OCI-LY3 (cell line): ENCODE data around the gene WNT2.

Experiments used
- EZH2phosphoT487 ChIP-seq: fragments of 200-600 bp; shearing (Covaris generic); IDR thresholded peaks from 2 replicates; pipeline ENCODE4 v1.6.1; 2018; ENCODE audit warnings: antibody characterized with exemption, mixed run types, low read depth
- TF ChIP-seq, protein P1 (sequence below): fragments of 200-600, 300-600 bp; sonication (generic); IDR thresholded peaks from 2 replicates; pipeline ENCODE4 v1.5.1; 2014; ENCODE audit warnings: antibody characterized with exemption, low read length, low read depth

DNA sequence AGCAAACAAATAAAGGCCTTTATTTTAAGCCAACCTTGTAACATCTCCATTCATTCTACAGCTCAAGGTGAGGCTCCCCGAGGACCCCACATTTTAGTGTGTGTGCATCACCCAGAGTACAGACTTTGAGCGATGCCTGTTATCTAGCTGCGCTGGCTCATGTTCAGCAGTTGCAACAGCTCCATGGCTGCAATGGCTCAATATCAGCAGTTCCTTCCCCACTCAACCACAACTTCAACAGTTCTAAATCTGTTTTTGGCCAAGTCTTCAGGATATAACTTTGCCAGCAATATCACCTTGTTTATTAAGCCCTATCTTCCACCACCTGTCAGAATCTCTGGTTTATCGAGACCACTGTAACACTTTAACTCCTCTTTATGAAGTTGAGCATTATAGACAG lies 95.8 kb downstream of the WNT2 start:
- TF ChIP-seq, protein P1, sequence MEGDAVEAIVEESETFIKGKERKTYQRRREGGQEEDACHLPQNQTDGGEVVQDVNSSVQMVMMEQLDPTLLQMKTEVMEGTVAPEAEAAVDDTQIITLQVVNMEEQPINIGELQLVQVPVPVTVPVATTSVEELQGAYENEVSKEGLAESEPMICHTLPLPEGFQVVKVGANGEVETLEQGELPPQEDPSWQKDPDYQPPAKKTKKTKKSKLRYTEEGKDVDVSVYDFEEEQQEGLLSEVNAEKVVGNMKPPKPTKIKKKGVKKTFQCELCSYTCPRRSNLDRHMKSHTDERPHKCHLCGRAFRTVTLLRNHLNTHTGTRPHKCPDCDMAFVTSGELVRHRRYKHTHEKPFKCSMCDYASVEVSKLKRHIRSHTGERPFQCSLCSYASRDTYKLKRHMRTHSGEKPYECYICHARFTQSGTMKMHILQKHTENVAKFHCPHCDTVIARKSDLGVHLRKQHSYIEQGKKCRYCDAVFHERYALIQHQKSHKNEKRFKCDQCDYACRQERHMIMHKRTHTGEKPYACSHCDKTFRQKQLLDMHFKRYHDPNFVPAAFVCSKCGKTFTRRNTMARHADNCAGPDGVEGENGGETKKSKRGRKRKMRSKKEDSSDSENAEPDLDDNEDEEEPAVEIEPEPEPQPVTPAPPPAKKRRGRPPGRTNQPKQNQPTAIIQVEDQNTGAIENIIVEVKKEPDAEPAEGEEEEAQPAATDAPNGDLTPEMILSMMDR = no peak
- TF ChIP-seq EZH2phosphoT487 = no peak
